Measurements from ENCODE around the gene GC.
"Not testable (repeated sequence)": the region's sequence is repeated elsewhere in the genome, so short reads cannot be mapped to it uniquely, and the experiment has no call there.

The GC gene, protein sequence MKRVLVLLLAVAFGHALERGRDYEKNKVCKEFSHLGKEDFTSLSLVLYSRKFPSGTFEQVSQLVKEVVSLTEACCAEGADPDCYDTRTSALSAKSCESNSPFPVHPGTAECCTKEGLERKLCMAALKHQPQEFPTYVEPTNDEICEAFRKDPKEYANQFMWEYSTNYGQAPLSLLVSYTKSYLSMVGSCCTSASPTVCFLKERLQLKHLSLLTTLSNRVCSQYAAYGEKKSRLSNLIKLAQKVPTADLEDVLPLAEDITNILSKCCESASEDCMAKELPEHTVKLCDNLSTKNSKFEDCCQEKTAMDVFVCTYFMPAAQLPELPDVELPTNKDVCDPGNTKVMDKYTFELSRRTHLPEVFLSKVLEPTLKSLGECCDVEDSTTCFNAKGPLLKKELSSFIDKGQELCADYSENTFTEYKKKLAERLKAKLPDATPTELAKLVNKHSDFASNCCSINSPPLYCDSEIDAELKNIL

DNA sequence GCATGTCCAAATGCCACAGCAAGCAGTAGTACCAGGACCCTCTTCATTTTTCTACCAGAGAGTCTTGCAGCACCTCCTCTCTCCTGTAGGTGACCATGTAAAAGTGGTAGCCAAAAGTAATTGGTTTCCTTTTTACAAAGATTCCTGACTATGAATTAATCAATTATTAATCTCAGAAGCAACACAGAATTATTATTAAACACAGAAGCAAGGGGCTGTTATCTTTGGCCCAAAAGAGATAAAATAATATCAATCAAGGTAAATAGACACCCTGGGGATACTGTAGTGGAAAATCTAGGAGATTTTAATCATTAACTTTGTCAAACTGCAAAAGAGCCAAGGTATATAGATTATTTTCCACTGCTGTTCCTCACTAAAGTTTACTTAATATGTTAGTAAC is at the start of gene GC:
Gene GC, minus strand, starts transcription at position 108 of the 400 bp plus-strand sequence. Its CDS starts 61 bp downstream, at position 47.
- no peak for DNase-seq

DNA sequence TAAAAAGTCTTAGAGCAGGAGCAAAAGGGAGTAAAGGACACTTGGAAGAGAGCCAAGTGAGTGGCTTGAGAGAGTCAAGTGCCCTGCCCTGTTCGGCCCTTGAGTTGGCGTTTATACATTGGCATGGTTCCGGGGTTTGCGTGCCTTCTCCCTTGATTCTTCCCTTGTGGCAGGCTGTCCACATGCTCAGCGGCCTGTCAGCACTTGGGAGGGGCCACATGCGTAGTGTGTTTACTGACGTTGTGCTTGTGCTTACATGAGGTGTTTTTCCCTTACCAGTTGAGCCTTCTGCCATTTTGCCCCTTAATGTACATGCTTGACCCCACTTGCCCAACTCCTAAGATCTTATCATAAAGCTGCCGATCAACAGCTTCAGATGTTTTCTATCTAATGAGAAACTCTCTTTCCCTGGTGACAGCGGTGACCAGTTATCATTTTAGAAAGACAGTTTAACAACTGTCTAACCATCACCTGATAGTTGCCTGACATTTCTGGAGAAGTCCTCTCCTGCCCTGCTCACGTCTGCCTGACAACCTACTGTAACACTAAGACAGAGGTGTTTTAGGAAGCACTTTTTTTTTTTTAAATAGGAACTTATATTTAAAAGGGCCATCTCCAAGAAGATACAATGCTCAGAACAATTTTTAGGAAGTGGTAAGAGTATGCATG is 49.5 kb upstream of the GC start:
- DNase-seq = no peak

GRCh38 chr4:71832049-71832448 is 48.2 kb upstream of the GC start:
- no peak for DNase-seq

- DNase-seq = no peak
Measured at GRCh38 chr4:71830497-71831190, 46.8 kb upstream of the GC start.

DNA sequence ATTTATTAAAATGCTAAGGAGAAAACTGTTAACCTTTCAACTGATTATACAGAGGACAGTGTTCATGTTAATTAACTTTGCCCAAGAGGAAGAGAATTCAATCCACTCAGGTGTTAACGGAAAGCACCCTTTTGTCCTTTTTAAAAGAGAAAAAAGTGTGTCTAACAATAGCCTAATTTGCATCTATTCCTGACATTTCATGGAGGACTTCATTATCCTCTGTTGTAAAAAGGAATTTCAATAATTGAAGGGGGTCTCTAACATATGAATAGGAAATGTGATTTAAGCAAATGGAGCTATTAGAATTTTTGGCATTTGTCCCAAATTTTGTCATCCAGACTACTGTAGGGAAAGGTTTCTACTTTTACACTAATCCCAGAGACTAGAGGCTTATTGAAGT is 44.6 kb upstream of the GC start:
- DNase-seq = no peak

GRCh38 chr4:71827826-71828225 is 43.9 kb upstream of the GC start:
- no peak for DNase-seq

DNA sequence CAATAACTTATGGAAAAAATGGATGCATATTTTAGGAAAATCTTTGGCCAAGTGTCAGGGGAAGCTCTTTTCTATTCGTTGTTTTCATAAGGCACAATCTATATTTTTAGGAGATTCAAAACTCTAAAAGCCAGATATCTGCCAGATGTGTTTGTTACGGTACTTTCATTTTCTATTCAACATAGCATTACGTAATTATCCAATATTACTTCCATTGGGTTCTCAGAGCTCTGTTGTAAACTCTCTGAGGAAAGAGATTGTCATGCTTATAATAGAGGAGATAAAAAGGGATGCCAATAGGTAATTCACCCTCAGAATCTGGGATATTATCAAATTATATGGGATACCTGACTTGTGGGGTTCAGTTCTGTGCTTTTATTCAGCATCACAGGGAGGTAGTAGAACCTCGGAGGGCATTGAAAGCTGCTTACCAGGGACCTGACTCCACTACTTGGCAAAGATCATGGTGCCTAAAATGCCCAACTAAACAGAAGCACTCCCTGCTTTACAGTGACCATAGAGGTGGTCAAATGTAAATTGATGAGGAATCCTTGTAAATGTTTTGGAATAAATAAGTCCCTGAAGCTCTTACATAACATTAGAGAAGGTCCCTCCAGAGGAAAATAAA is 32.9 kb upstream of the GC start:
- no peak for DNase-seq

- DNase-seq = no peak
Measured at GRCh38 chr4:71814433-71814832, 30.6 kb upstream of the GC start.

GRCh38 chr4:71809805-71810204 is 25.9 kb upstream of the GC start:
- not testable (repeated sequence) for DNase-seq

DNA sequence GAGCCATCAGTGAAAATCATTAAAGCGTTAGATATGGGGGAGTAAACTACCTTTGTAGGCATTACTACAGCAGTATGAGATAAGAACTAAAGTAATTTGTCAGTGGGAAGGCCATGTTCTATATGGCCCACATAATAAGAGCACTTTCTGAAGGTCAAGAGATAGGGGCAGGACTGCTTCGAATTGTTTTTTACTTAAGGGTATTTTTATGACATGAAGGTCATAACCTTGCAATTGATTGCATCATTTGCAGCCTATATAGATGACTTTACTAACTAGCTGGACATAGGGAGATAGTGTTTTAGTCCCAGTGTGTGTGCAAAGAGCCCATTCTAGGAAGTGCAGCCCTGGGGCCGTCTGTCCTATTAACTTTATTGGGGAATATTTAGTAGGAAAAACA is 23.6 kb upstream of the GC start:
- DNase-seq = no peak

DNA sequence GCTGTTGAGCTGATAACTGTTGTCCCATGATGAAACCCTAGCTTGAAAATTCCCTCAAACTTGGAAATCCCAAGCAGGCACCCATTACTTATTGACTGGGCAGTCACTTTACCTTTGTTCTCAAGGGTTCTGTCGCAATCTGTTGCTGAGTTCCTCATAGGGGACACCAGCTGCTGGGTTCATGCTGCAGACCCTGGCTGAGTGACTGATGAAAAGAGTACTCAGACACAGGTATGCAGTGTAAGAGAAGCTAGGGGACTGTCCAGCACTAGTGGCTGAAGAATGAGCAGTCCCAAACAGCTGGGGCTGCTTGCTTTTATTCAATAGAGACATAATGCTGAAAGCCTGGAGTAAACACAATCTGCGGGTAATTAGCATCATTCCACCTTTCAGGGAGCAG is 21.4 kb upstream of the GC start:
- not testable (repeated sequence) for DNase-seq

DNA sequence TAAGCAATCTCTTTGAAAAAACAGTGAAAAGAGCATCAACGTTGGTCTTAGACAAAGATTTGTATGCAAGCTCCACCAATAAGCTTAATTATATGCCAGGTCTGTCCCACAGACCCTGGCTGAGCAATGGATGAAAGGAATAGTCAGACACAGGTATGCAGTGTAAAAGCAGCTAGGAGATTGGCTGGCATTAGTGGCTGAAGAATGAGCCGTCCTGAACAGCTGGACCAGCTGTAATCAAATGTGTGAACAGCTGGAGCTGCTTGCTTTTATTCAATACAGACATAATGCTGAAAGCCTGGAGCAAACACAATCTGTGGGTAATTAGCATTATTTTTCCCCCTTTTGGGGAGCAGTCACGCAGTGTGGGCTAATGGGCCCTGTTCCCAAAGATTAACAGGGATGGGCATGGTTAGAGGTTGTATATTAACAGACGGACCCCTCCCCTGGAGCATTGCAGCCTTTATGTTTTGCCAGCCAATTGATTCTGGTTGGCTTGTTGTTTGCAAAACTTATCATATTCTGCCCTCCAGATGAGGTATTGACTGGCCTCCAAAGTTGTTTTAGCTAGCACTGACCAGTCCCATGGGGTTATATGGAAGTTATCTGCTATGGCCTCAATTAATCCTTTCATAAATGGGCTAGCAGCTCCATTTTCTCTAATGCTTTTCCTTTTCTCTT is 20.3 kb upstream of the GC start:
- DNase-seq = not testable (repeated sequence)

DNA sequence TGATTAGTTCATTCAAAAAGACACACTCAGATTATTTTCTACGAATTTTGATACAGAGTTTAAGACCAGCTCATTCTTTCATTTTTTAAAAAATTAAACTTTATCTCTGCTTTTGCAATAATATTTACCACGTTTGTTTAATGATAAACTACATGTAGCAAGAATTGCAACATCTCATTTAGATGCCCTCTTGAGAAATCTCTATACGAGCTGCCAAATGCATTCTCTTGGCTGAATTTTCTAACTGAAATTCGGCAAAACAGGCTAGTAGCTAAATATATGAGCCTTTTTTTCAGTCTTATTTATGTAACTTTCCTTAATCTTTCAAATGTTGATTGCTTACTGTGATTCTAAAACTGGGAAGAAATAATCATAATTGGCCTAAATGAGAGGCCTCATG is 2.1 kb upstream of the GC start:
- no peak for DNase-seq

DNA sequence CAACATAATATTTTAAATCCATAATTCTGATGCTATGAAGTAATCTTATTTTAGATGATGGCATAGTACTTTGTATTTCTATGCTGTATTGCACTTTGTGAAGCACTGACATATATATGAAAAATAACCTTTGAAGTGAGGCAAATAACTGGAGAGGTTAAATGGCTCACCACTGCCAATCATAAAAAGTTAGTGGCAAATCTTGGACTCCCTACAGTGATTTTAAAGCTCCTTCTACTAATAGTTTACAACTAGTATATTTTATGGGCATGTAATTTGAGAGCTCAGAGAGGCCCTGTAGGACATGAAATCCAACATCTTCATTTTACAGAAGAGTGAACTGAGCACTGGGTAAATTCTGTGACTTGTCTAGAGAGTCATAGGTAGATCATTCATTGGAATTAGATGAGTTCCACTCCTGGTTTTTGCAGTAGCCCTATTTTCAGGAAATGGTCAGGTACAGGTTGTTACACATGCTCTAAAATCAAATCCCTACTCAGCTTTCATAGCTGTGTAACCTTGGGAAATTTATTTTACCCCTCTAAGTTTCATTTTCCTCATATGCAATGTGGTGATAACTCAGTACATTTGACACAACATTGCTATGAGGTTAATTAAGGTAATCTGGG is 804 bp upstream of the GC start:
- no peak for DNase-seq

DNA sequence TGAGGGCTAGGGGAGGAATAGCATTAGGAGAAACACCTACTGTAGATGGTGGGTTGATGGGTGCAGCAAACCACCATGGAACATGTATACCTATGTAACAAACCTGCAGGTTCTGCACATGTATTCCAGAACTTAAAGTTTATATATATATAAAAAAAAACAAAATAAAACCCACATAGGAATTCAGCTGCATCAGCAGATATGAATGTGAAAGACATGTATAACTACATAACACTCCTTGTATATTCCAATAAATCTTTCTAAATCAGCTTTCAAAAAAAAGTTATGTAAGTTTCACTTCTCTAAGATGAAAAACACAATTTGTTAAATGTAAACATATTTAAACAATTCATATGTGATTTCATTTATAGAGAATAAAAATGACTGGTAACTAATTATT is 6.0 kb downstream of the GC start:
- no peak for DNase-seq

- DNase-seq = no peak
Measured at GRCh38 chr4:71775449-71775848, 8.4 kb downstream of the GC start.

GRCh38 chr4:71774136-71774535 is 9.7 kb downstream of the GC start:
- DNase-seq = no peak

- no peak for DNase-seq
Measured at GRCh38 chr4:71773004-71773403, 10.9 kb downstream of the GC start.

DNA sequence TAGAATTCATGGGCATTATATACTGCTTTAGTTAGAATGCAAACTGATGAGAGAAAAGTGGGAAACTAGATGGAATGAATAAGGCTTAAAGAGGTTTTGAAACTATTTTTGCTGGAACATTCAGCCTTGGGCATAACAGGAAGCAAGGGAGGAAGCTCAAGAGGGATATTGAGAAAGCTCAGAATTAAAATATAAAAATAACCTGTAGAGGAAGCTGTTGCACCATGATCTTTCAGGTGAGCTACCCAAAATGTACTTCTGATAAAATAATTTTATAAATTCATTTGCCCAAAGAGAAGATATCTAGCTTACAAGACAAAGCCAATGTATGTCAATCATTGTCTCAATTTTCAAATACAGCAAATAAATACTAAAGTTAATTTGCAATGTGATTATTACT is 11.3 kb downstream of the GC start:
- no peak for DNase-seq

- DNase-seq = no peak
Measured at GRCh38 chr4:71771613-71772012, 12.3 kb downstream of the GC start.

DNA sequence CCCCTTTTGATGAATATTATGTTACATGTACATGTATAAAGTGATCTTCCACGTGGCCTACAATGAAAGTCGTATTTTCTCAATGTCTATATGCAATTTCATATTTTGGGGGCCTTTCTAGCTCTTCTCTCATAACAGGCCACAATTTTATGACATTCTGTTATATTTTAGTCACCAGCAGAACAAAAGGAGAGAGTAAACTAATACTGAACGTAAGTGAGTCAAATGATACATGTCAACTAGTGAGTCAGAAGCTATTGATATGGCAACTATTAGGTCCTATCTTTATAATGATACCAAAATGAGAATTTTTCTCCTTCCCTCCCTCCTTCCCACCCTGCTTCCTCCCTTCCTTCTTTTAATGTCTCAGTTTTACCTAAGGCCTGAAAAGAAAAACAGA is 14.4 kb downstream of the GC start:
- no peak for DNase-seq

DNA sequence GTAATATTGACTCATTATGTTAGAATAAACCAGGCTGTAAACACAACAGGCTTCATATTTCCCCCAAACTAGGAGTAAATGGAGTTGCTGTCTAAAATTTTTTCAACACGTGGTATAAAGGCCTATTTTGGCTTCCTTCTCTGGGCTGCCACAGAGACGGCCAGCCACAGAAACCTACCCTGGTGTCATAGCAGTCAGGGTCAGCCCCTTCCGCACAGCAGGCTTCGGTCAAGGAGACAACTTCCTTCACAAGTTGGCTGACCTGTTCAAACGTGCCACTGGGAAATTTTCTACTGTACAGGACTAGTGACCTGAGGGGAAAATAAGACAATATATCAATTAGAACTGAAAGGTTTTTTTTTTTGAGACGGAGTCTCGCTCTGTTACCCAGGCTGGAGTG is 15.8 kb downstream of the GC start:
- no peak for DNase-seq
